AG10803 (cell line): ENCODE results near the gene RAD51B.

Experiments used
- DNase-seq: peaks from one replicate; pipeline ENCODE4 v3.0.0; 2010; ENCODE audit warnings: low read depth
- H3K4me3 ChIP-seq: 2 replicates; pipeline ENCODE4 v1.5.1; 2011; ENCODE audit warnings: mild to moderate bottlenecking, low read length, control low read depth
- CTCF ChIP-seq: conservative IDR thresholded peaks from 2 replicates; pipeline ENCODE4 v1.5.1; 2011; ENCODE audit warnings: mild to moderate bottlenecking, low read length, control low read depth, inconsistent platforms

Gene RAD51B

DNA sequence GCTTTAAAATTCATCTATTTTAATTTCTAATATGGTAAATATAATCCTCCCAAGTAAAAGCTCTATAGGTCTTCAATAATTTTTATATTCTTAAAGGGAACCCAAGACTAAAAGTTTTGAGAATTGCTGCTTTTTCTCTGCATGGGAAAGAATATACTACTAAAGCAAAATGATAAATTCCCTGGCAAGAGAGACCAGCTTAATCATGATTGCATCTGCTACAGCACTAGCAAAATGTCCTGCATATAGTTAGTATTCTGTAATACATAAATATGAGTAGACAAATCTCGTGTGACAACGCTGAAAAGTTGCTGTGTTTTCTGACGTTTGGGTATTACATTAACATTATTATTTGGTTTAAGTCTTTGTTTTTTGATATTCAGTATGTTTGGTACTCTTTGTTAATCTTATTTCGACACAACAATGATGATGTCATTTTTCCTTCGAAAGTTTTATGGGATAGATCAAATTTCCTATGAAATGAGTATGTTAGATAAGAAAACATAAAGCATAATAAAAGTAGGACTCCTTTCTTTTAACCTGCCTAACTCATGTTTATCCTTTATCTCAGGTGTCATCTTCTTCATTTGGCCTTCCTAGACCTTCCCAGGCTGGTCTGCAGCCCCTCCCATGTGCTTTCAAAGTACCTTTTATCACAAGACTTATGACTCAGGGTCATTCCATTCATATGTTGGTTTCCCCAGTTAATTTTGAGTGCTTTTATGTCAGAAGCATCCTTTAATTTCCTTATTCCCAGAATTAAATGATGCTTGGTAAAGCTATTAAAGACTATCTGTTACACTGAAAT lies 321.9 kb downstream of the RAD51B start:
- H3K4me3 ChIP-seq: no peak overlapping the region
- peak; percentile 27 for DNase-seq
- no peak for TF ChIP-seq CTCF

DNA sequence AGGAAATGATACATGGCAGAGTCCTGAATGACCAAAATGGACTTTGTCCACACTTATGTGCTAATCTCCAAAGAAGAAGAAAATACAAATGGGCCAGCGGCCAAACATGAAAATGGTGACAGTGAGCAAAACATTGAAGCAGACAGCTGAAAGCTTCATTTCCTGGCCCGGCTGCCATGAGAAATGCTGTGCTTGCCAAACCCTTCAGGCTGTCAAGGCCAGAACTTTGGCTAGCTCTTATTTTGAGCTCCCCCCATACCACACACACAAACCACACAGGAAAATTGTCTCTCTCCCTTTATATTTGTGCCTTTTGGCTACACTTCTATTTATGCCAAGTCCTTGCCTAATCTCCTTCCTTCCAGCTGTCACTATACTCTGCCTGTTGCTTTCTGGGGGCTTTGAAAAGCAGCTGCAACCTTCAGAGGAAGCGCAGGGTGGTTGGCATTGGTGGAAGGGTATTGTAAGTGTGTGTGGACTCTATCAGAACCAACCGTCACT lies 323.8 kb downstream of the RAD51B start:
- no peak overlapping the region for H3K4me3 ChIP-seq
- TF ChIP-seq CTCF: no peak
- DNase-seq: peak; percentile 98

GRCh38 chr14:68144051-68144681 lies 324.6 kb downstream of the RAD51B start:
- no peak overlapping the region for H3K4me3 ChIP-seq
- DNase-seq: peak; percentile 37
- no peak for TF ChIP-seq CTCF

GRCh38 chr14:68145036-68145435 lies 325.5 kb downstream of the RAD51B start:
- H3K4me3 ChIP-seq: no peak overlapping the region
- TF ChIP-seq CTCF: no peak
- DNase-seq: no peak

GRCh38 chr14:68145539-68145938 lies 326.0 kb downstream of the RAD51B start:
- no peak for TF ChIP-seq CTCF
- DNase-seq: no peak
- no peak overlapping the region for H3K4me3 ChIP-seq

GRCh38 chr14:68146818-68147217 lies 327.2 kb downstream of the RAD51B start:
- DNase-seq: peak; percentile 98
- no peak for TF ChIP-seq CTCF
- no peak overlapping the region for H3K4me3 ChIP-seq

- TF ChIP-seq CTCF: no peak
- H3K4me3 ChIP-seq: no peak overlapping the region
- peak; percentile 48 for DNase-seq
Measured at GRCh38 chr14:68147303-68147702, 327.7 kb downstream of the RAD51B start.
